Mesendoderm (in vitro differentiated cells): ENCODE results near the gene MECR.
A peak's percentile ranks its signal among the peaks of the same experiment; 100 is the strongest.

Experiments used
- DNase-seq: peaks from one replicate; pipeline ENCODE4 v3.0.0; 2013
- H2AK5ac ChIP-seq: 2 replicates; pipeline ENCODE4 v1.6.1; 2013; ENCODE audit warnings: low read length, inconsistent platforms
- H2BK120ac ChIP-seq: 2 replicates; pipeline ENCODE4 v1.6.1; 2013; ENCODE audit warnings: low read depth, mild to moderate bottlenecking, low read length, moderate library complexity, mixed read lengths
- H2BK15ac ChIP-seq: replicated peaks from 2 replicates; pipeline ENCODE4 v1.6.1; 2013; ENCODE audit warnings: low read depth, mild to moderate bottlenecking, moderate library complexity
- H2BK5ac ChIP-seq: 2 replicates; pipeline ENCODE4 v1.6.1; 2013; ENCODE audit warnings: low read length, inconsistent platforms
- H3K18ac ChIP-seq: 2 replicates; pipeline ENCODE4 v1.6.1; 2013; ENCODE audit warnings: mild to moderate bottlenecking, low read length, mixed read lengths
- H3K23ac ChIP-seq: one replicate; pipeline ENCODE4 v1.6.1; 2013; ENCODE audit warnings: low read length
- H3K27ac ChIP-seq: 2 replicates; pipeline ENCODE4 v1.5.1; 2013; ENCODE audit warnings: low read depth, mild to moderate bottlenecking, inconsistent platforms, low read length, moderate library complexity
- H3K27me3 ChIP-seq: 2 replicates; pipeline ENCODE4 v1.6.1; 2013; ENCODE audit warnings: low read length, control low read depth, mild to moderate bottlenecking, inconsistent platforms; ENCODE audit not compliant: insufficient read depth, poor library complexity
- H3K36me3 ChIP-seq: 2 replicates; pipeline ENCODE4 v1.6.1; 2013; ENCODE audit warnings: low read length, inconsistent platforms; ENCODE audit not compliant: control insufficient read depth, insufficient read depth
- H3K4ac ChIP-seq: one replicate; pipeline ENCODE4 v1.6.1; 2013; ENCODE audit warnings: low read depth, mild to moderate bottlenecking, low read length, moderate library complexity
- H3K4me1 ChIP-seq: 2 replicates; pipeline ENCODE4 v1.6.1; 2013; ENCODE audit warnings: low read depth, low read length, inconsistent platforms; ENCODE audit not compliant: control insufficient read depth
- H3K4me2 ChIP-seq: 2 replicates; pipeline ENCODE4 v1.6.1; 2013; ENCODE audit warnings: low read length
- H3K4me3 ChIP-seq: 2 replicates; pipeline ENCODE4 v1.5.1; 2013; ENCODE audit warnings: mild to moderate bottlenecking, low read length
- H3K56ac ChIP-seq: one replicate; pipeline ENCODE4 v1.6.1; 2013; ENCODE audit warnings: low read length
- H3K79me1 ChIP-seq: 2 replicates; pipeline ENCODE4 v1.6.1; 2013; ENCODE audit warnings: low read length, inconsistent platforms
- H3K79me2 ChIP-seq: 2 replicates; pipeline ENCODE4 v1.6.1; 2013; ENCODE audit warnings: mild to moderate bottlenecking, low read length; ENCODE audit not compliant: control insufficient read depth, insufficient read depth
- H3K9ac ChIP-seq: 2 replicates; pipeline ENCODE4 v1.6.1; 2013; ENCODE audit warnings: low read length, inconsistent platforms
- H4K5ac ChIP-seq: one replicate; pipeline ENCODE4 v1.6.1; 2013; ENCODE audit warnings: low read length
- H4K8ac ChIP-seq: one replicate; pipeline ENCODE4 v1.6.1; 2013; ENCODE audit warnings: low read depth, mild to moderate bottlenecking, control low read depth, low read length, moderate library complexity
- WGBS: extraction: QIAGEN DNeasy Blood & Tissue Kit; methylation state at CpG from one replicate; pipeline ENCODE4 v1.1.7; 2013; ENCODE audit warnings: low lambda C conversion rate, missing lambda C conversion rate; ENCODE audit not compliant: insufficient coverage; ENCODE audit errors: extremely low coverage; 5-methylcytosine and 5-hydroxymethylcytosine counted together

Gene MECR

GRCh38 chr1:29217633-29218032 is 13.1 kb downstream of the MECR start:
- H3K4me2 ChIP-seq: no peak overlapping the region
- no peak overlapping the region for H3K56ac ChIP-seq
- no peak overlapping the region for H3K4ac ChIP-seq
- H3K9ac ChIP-seq: no peak overlapping the region
- no peak overlapping the region for H2BK5ac ChIP-seq
- H3K23ac ChIP-seq: no peak overlapping the region
- H4K8ac ChIP-seq: no peak overlapping the region
- DNase-seq: no peak
- H3K79me1 ChIP-seq: no peaks in the 10 kb centered on the region
- H3K18ac ChIP-seq: no peak overlapping the region
- no peak overlapping the region for H2BK120ac ChIP-seq
- no CpG with 5 or more reads among the region's 2 CpGs for WGBS
- no peaks in the 10 kb centered on the region for H3K79me2 ChIP-seq
- H3K36me3 ChIP-seq: no peaks in the 10 kb centered on the region
- H3K4me3 ChIP-seq: no peak overlapping the region
- no peaks in the 10 kb centered on the region for H3K27me3 ChIP-seq
- no peak overlapping the region for H2AK5ac ChIP-seq
- H3K27ac ChIP-seq: no peak overlapping the region
- H4K5ac ChIP-seq: no peak overlapping the region
- peaks cover 3% of the 10 kb centered on the region for H3K4me1 ChIP-seq
- no peak overlapping the region for H2BK15ac ChIP-seq

DNA sequence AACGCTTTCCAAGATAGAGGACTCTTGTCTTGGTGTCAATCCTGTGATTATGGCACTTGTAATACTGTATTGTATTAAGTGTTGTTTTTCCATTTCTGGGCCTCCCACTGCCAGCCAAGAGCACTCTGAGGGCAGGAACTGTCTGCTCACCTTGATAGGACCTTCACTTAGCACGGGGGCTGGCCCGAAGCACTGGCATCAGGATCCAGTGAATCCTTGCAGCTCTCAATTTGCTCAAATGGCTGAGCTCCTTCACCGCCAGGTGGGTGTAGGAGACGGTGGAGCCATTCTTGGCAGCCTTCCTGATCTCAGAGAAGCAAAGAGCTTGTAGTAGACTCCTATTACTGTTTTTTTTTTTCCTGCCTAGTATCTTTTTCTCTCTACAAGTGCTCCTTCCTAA is 17.7 kb downstream of the MECR start:
- H3K23ac ChIP-seq: no peak overlapping the region
- no peak overlapping the region for H3K56ac ChIP-seq
- H3K4me2 ChIP-seq: no peak overlapping the region
- H3K27ac ChIP-seq: no peak overlapping the region
- H4K5ac ChIP-seq: no peak overlapping the region
- peaks cover 2% of the 10 kb centered on the region for H3K36me3 ChIP-seq
- no peaks in the 10 kb centered on the region for H3K79me1 ChIP-seq
- H3K18ac ChIP-seq: no peak overlapping the region
- no peak overlapping the region for H2BK120ac ChIP-seq
- no CpG with 5 or more reads among the region's 5 CpGs for WGBS
- H3K4ac ChIP-seq: no peak overlapping the region
- H4K8ac ChIP-seq: no peak overlapping the region
- no peaks in the 10 kb centered on the region for H3K27me3 ChIP-seq
- peaks cover 3% of the 10 kb centered on the region for H3K4me1 ChIP-seq
- H2AK5ac ChIP-seq: no peak overlapping the region
- H2BK15ac ChIP-seq: no peak overlapping the region
- no peak overlapping the region for H2BK5ac ChIP-seq
- no peak overlapping the region for H3K4me3 ChIP-seq
- no peaks in the 10 kb centered on the region for H3K79me2 ChIP-seq
- H3K9ac ChIP-seq: no peak overlapping the region
- DNase-seq: no peak

- H3K4me3 ChIP-seq: no peak overlapping the region
- no peak overlapping the region for H2AK5ac ChIP-seq
- H4K5ac ChIP-seq: no peak overlapping the region
- H3K9ac ChIP-seq: no peak overlapping the region
- H3K23ac ChIP-seq: no peak overlapping the region
- no peak overlapping the region for H3K4ac ChIP-seq
- no CpG with 5 or more reads among the region's 12 CpGs for WGBS
- peaks cover 3% of the 10 kb centered on the region for H3K4me1 ChIP-seq
- H3K4me2 ChIP-seq: no peak overlapping the region
- H3K79me2 ChIP-seq: no peaks in the 10 kb centered on the region
- H4K8ac ChIP-seq: no peak overlapping the region
- H2BK5ac ChIP-seq: no peak overlapping the region
- peak overlapping the region; percentile 29 for H3K27ac ChIP-seq
- no peak overlapping the region for H2BK120ac ChIP-seq
- no peak overlapping the region for H2BK15ac ChIP-seq
- no peak overlapping the region for H3K18ac ChIP-seq
- no peak for DNase-seq
- no peaks in the 10 kb centered on the region for H3K27me3 ChIP-seq
- H3K79me1 ChIP-seq: no peaks in the 10 kb centered on the region
- H3K36me3 ChIP-seq: peaks cover 2% of the 10 kb centered on the region
- H3K56ac ChIP-seq: no peak overlapping the region
These were observed 19.4 kb downstream of the MECR start for GRCh38 chr1:29211086-29212030.

DNA sequence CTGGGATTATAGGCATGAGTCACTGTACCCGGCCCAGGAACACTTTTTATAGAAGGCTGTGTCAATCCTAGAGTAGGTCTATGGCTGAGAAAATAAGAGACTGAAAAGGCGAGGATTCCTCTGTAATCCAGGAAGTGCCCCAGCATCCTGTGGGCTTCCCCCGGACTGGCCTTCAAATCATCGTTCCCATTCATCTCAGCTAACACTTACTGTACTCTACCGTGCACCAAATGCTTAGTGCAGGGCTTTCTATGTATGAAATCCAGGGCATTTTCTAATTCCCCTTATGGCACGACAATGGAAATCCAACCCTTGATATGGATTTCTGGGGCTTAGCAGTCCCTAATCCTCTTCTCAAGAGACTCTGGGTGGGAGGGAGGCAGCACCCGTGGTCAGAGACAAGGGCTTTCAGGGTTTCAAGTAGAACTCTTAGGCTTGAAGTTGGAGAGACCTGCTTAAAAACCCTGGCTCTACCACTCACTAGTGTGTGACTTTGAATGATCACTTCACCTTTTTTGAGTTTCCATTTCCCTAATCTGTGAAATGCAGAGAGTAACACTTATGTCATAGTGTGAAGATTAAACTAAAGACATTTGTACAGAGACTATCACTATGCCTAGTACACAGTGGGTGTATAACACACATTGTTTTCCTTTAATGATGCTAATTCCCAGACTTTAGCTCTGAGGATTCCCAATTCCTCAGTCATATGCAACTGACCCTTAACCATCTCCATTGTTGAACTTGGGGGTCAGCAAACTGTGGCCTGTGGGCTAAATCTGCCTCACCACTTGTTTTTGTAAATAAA is 20.3 kb downstream of the MECR start:
- H3K4me2 ChIP-seq: no peak overlapping the region
- no peak overlapping the region for H3K23ac ChIP-seq
- H3K4me1 ChIP-seq: no peaks in the 10 kb centered on the region
- no CpG with 5 or more reads among the region's 7 CpGs for WGBS
- H3K36me3 ChIP-seq: peaks cover 2% of the 10 kb centered on the region
- H3K18ac ChIP-seq: no peak overlapping the region
- H2BK120ac ChIP-seq: no peak overlapping the region
- no peak overlapping the region for H3K4ac ChIP-seq
- no peaks in the 10 kb centered on the region for H3K79me1 ChIP-seq
- H2AK5ac ChIP-seq: no peak overlapping the region
- no peak overlapping the region for H2BK15ac ChIP-seq
- no peak overlapping the region for H4K8ac ChIP-seq
- H2BK5ac ChIP-seq: no peak overlapping the region
- H4K5ac ChIP-seq: no peak overlapping the region
- H3K4me3 ChIP-seq: no peak overlapping the region
- H3K27me3 ChIP-seq: no peaks in the 10 kb centered on the region
- H3K9ac ChIP-seq: no peak overlapping the region
- H3K79me2 ChIP-seq: no peaks in the 10 kb centered on the region
- H3K27ac ChIP-seq: no peak overlapping the region
- H3K56ac ChIP-seq: no peak overlapping the region
- no peak for DNase-seq

GRCh38 chr1:29209173-29209572 is 21.6 kb downstream of the MECR start:
- H2BK15ac ChIP-seq: no peak overlapping the region
- H2BK120ac ChIP-seq: no peak overlapping the region
- no peak overlapping the region for H3K4ac ChIP-seq
- H3K4me3 ChIP-seq: no peak overlapping the region
- WGBS: no CpG with 5 or more reads among the region's 5 CpGs
- no peak overlapping the region for H2AK5ac ChIP-seq
- peak overlapping the region; percentile 34 for H3K56ac ChIP-seq
- H3K23ac ChIP-seq: no peak overlapping the region
- H3K9ac ChIP-seq: no peak overlapping the region
- no peaks in the 10 kb centered on the region for H3K27me3 ChIP-seq
- no peak overlapping the region for H4K5ac ChIP-seq
- no peak overlapping the region for H3K4me2 ChIP-seq
- H3K18ac ChIP-seq: no peak overlapping the region
- peaks cover 2% of the 10 kb centered on the region for H3K36me3 ChIP-seq
- no peak overlapping the region for H4K8ac ChIP-seq
- H2BK5ac ChIP-seq: no peak overlapping the region
- peak; percentile 60 for DNase-seq
- H3K27ac ChIP-seq: no peak overlapping the region
- H3K79me2 ChIP-seq: no peaks in the 10 kb centered on the region
- no peaks in the 10 kb centered on the region for H3K79me1 ChIP-seq
- no peaks in the 10 kb centered on the region for H3K4me1 ChIP-seq
